BJ (cell line): ENCODE data around the gene OASL. TPM values are rescaled to one million over a fixed set of nuclear protein-coding genes. Genes with fewer than 3 reads are reported as not detected.
A peak's percentile ranks its signal among the peaks of the same experiment; 100 is the strongest.

Source experiments
- CTCF ChIA-PET: fragments of 350-600 bp; formaldehyde crosslinking; extraction: SDS; loops from one replicate; lab custom pipeline; 2021; ENCODE audit warnings: antibody characterized with exemption, inconsistent platforms; lab: Yijun Ruan, JAX
- POLR2A ChIA-PET: fragments of 300-600 bp; sonication (Branson Sonifier 250); formaldehyde crosslinking; extraction: SDS; loops from one replicate; lab custom pipeline; 2021; ENCODE audit warnings: antibody characterized with exemption; lab: Charles Lee
- DNase-seq: peaks from one replicate; pipeline ENCODE4 v3.0.0-alpha.2; 2011; ENCODE audit warnings: low read depth
- H3K27me3 ChIP-seq: 2 replicates; pipeline ENCODE4 v1.6.0; 2011; ENCODE audit warnings: low read length; ENCODE audit not compliant: control insufficient read depth, insufficient read depth
- H3K36me3 ChIP-seq: 2 replicates; pipeline ENCODE4 v1.5.1; 2011; ENCODE audit warnings: low read length; ENCODE audit not compliant: control insufficient read depth, insufficient read depth
- H3K4me3 ChIP-seq: 2 replicates; pipeline ENCODE4 v1.5.1; 2011; ENCODE audit warnings: low read depth, mild to moderate bottlenecking, control low read depth, low read length
- polyA plus RNA-seq: library from polyadenylated mRNA; depleted of rRNA; stranded (reverse); fragments of >200 nt; gene quantifications from 2 replicates; pipeline ENCODE4 v1.2.3, GENCODE V29; 2011
- TF ChIP-seq, protein P1 (sequence below): IDR thresholded peaks from 2 replicates; pipeline ENCODE4 v1.5.1; 2011; ENCODE audit warnings: low read depth, mild to moderate bottlenecking, control low read depth, inconsistent platforms, low read length, moderate library complexity; ENCODE audit not compliant: insufficient read depth

Gene OASL
- polyA plus RNA-seq, 1 experiment: 0.67 TPM

DNA sequence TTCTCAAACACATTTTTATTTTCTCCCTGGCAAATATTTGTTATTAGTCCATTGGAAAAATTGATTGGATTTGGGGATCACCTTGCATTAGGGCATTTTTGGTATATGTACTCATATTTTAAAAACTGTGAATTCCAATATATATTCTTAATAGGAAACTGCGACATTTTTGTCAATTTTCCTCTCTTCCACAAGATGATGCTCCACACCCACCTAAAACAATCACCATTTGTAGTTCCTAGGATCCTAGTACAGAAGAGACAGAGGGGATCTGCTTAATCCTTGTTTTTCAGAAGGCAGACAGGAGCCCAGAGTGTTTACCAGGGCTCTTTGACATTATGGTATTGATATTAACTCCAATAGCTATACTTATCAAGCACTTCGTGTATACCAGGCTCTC, 22.8 kb upstream of the OASL start:
- no peak for DNase-seq
- Histone ChIP-seq H3K36me3 (no peaks in the 10 kb centered on the region), H3K27me3 (no peaks in the 10 kb centered on the region), H3K4me3 (no peak overlapping the region)
- TF ChIP-seq, protein P1, sequence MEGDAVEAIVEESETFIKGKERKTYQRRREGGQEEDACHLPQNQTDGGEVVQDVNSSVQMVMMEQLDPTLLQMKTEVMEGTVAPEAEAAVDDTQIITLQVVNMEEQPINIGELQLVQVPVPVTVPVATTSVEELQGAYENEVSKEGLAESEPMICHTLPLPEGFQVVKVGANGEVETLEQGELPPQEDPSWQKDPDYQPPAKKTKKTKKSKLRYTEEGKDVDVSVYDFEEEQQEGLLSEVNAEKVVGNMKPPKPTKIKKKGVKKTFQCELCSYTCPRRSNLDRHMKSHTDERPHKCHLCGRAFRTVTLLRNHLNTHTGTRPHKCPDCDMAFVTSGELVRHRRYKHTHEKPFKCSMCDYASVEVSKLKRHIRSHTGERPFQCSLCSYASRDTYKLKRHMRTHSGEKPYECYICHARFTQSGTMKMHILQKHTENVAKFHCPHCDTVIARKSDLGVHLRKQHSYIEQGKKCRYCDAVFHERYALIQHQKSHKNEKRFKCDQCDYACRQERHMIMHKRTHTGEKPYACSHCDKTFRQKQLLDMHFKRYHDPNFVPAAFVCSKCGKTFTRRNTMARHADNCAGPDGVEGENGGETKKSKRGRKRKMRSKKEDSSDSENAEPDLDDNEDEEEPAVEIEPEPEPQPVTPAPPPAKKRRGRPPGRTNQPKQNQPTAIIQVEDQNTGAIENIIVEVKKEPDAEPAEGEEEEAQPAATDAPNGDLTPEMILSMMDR: peak; percentile 26; the same call in 1 of the 2 replicates
- CTCF ChIA-PET: interaction anchor here (0.8 to 3.9 kb wide), 10 partner anchors 9 to 170 kb away, joined by 3 to 33 read pairs (median 6); no protein-coding TSS in a partner anchor
- POLR2A ChIA-PET: no interaction called here

DNA sequence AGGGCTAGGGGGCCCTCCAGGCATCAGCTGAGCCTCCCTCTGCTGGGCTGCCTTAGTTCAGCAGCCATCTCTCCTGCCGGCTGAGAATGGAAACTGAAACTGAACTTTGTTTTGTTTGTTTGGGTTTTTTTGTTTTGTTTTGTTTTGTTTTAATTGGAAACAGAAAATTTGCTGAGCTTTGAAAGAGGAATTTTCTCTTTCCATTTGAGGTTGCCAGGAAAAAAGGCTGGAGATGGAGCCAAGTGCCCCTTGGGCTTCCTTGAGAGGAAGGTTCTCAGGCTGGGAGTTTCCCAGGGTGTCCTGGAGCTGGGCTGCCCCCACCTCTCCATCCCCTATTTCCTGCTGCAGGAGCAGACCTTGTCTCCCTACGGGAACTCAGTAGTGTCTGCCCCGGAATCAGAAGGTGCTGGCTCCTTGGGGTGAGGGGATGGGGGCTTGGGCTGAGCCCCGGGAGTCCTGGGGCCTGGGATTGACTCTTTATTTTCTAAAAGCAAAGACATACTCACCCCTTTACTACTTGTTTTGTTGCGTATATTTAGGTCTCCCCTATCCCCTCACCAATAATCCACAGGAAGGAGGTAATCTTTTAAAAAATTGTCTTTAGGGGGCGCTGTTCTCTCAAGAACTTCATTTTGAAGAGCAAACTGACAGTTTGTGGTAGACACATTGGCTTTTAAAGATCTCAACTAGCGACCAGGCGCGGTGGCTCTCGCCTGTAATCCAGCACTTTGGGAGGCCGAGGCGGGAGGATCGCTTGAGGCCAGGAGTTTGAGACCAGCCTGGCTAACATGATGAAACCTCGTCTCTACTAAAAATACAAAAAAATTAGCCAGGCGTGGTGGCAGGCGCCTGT, 21.3 kb upstream of the OASL start:
- H3K4me3 ChIP-seq: peak overlapping the region; percentile 22; the same call in 1 of the 2 replicates
- no peaks in the 10 kb centered on the region for H3K27me3 ChIP-seq
- POLR2A ChIA-PET: no interaction called here
- H3K36me3 ChIP-seq: no peaks in the 10 kb centered on the region
- CTCF ChIA-PET: interaction anchor here (0.6 to 3.9 kb wide), 21 partner anchors 10 to 382 kb away, joined by 3 to 33 read pairs (median 4); partner anchors contain the start of gene OASL
- TF ChIP-seq, protein P1: peak; percentile 71
- no peak for DNase-seq

DNA sequence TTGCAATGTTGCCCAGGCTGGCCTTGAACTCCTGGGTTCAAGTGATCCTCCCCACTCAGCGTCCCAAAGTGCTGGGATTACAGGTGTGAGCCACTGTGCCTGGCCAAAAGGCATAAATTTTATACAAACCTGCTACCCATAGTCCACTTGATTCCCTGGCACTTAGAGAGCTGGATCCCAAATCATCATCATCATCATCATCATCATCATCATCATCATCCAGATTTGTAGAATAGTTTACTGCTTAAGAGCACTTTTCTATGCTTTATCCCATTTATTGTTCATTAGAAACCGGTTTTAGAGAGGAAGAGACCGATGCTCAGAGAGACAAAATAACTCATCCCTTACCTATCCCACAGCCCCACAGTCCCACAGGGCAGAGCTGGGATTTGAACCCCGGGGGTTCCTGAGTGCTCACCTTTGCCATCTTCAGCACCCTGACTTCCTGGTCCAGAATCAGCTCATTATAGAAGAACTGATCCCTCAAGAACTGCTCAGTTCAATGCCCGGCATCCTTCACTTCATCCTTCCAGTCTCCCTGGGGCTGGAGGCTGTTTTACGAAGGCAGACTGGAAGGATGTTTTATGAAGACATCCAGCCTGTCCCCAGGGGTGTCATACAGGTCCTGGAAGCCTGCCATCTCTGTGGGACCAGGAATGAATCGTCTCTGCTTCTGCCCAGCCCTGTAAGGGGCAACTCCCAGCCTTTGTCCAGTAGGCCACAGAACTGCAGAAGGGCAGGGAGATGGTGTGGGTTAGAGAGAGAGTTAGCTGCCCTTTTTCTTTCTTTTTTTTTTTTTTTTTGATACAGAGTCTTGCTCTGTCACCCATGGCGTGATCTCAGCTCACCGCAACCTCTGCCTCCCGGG, 20.2 kb upstream of the OASL start:
- POLR2A ChIA-PET: interaction anchor here (0.5 kb wide), 1 partner anchor 22 kb away, joined by 3 read pairs; no protein-coding TSS in a partner anchor

DNA sequence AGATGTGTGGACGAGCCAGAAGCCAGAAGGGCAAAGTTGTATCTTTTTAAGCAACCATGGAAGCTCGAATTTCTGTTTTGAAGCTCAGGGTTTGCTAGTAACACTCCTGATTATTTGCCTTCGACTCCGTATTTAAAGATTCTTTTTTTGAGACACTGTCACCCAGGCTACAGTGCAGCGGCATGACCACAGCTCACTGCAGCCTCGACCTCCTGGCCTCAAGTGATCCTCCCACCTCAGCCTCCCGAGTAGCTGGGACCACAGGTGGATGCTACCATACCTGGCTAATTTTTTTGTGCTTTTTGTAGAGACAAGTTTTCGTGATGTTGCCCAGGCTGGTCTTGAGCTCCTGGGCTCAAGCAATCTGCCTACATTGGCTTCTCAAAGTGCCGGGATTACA, 18.7 kb upstream of the OASL start:
- CTCF ChIA-PET: interaction anchor here (1.1 kb wide), 2 partner anchors 38 to 409 kb away, joined by 3 to 5 read pairs; no protein-coding TSS in a partner anchor

More for the DNA sequence above, 20.2 kb upstream of the OASL start:
- CTCF ChIA-PET: interaction anchor here (0.7 to 3.9 kb wide), 15 partner anchors 9 to 383 kb away, joined by 3 to 33 read pairs (median 4); no protein-coding TSS in a partner anchor
- Histone ChIP-seq H3K36me3 (no peaks in the 10 kb centered on the region), H3K4me3 (no peak overlapping the region), H3K27me3 (no peaks in the 10 kb centered on the region)
- no peak for DNase-seq
- TF ChIP-seq, protein P1: no peak

More for the DNA sequence above, 18.7 kb upstream of the OASL start:
- H3K27me3 ChIP-seq: no peaks in the 10 kb centered on the region
- TF ChIP-seq, protein P1: no peak
- no peak overlapping the region for H3K4me3 ChIP-seq
- POLR2A ChIA-PET: no interaction called here
- H3K36me3 ChIP-seq: no peaks in the 10 kb centered on the region
- no peak for DNase-seq
